CD4-positive, alpha-beta T cell treated with Interleukin-6 at 100 ng/mL for 8 hours (primary cell): Measurements from ENCODE around the gene C10orf143.

ENCODE experiments used
- DNase-seq: peaks from one replicate; pipeline ENCODE4 v3.0.0-alpha.2; 2020; ENCODE audit warnings: mixed read lengths, low spot score

The C10orf143 gene

GRCh38 chr10:130052193-130052592, 58.4 kb downstream of the C10orf143 start:
- no peak for DNase-seq

- no peak for DNase-seq
Measured at GRCh38 chr10:130050721-130051120, 59.9 kb downstream of the C10orf143 start.

DNA sequence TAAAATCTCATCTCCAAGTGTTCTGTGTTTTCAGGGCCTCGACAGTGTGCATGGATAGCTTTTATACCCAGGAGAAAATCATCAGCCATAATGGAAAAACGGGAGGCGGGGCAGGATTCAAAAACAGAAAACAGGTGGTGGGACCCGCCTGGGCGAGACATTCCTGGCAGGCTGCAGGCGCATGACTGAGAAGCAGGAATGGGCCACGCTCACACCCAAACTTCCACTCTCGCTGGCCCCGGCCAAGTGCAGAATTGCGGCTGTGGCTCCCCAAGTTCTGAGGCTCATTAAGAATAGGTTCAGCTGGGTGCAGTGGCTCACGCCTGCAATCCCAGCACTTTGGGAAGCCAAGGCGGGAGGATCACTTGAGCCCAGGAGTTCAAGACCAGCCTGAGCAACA, 60.6 kb downstream of the C10orf143 start:
- no peak for DNase-seq

DNA sequence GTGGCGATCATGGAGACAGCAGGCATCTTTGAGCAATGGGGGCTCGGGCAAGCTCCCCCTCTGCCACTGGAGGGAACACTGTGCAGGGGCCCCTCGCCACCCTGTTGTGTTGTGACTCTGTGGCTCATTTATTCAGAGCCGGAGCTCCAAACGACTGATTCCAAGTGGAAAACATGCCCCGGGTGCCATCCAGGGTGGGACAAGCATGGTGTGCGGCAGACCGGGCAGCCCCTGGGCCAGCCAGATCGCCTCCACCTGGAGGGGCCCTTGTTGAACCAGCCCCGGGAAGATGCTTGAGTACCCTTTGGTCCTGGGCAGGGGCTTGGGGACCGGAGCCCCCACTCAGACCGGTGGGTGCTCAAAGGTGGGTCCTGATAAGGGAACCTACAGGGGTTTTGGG, 61.4 kb downstream of the C10orf143 start:
- no peak for DNase-seq

- DNase-seq: no peak
Measured at GRCh38 chr10:130048081-130048480, 62.5 kb downstream of the C10orf143 start.

- no peak for DNase-seq
Measured at GRCh38 chr10:130047336-130047735, 63.3 kb downstream of the C10orf143 start.

- no peak for DNase-seq
Measured at GRCh38 chr10:130046591-130046990, 64.0 kb downstream of the C10orf143 start.

- no peak for DNase-seq
Measured at GRCh38 chr10:130045801-130046321, 64.8 kb downstream of the C10orf143 start.

DNA sequence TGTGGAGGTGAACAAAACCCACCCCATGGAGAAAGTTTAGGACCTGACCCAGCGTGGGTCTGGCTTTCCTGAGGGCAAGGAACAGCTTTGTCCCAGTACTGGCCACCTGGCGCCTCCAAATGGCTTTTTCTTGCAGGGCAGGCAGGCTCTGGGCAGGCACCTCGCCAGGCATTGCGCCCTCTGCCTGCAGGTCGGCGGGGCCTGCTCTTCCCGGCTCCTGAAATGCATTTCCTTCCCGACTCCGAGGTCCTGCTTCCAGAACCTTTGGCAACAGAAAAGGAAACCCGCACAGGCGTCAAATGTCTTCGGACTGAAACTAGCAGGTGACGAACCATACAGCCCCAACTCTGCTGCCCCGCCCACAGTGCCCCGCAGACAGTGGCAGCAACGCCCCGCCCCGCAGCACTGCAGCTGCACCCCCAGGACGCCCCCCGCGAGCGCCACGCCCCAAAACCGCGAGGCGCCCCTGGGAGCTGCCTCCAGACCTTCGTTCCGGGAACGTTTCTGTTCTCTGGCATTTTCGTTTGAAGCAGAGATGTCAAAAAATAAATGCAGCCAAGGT, 65.5 kb downstream of the C10orf143 start:
- DNase-seq: no peak

GRCh38 chr10:130044067-130045061, 66.3 kb downstream of the C10orf143 start:
- DNase-seq: no peak

DNA sequence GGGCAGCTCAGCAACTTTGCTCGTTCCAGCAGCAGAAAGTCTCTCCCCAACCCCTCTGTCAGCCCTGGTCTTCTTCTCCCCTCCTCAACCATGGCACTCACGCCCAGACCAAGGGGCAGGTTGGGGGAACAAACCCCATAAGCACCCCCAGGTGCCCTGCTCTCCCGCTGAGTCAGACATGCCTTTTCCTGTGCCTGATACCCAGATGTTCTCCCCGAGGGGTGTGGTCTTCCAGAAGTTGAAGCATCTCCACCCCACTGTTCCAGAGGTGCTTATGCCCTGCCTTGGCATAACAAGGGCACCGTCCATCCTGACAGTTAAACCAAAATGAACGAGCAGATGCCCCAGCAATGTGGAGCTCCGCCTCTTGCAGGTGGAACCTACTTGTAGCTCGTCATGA, 67.1 kb downstream of the C10orf143 start:
- DNase-seq: no peak

GRCh38 chr10:130042381-130042780, 68.2 kb downstream of the C10orf143 start:
- DNase-seq: no peak

GRCh38 chr10:130041451-130042371, 68.9 kb downstream of the C10orf143 start:
- no peak for DNase-seq

DNA sequence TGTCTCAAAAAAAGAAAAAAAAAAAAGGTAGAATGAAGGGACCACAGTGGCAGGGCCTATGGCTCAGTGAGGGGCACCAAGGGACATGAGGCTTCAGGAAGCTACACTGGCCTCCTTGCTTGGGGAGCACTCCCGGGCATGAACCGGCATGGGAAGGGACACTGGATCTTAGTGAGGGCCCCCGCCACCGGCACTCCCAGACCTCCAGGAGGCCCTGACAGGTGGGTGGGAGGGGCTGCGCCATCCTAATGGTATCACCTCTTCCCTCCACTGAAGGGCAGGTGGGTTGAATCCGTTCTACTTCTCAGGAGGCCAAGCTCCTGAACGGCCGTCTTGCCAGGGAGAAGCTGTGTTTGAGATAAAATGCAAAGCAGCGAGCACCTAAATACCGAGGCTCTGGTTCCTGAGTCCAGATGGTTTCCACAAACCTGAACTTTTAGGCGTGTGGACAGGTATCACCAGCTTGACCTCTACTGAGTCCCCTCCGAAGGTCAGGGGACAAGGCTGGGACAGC, 69.8 kb downstream of the C10orf143 start:
- DNase-seq: no peak

DNA sequence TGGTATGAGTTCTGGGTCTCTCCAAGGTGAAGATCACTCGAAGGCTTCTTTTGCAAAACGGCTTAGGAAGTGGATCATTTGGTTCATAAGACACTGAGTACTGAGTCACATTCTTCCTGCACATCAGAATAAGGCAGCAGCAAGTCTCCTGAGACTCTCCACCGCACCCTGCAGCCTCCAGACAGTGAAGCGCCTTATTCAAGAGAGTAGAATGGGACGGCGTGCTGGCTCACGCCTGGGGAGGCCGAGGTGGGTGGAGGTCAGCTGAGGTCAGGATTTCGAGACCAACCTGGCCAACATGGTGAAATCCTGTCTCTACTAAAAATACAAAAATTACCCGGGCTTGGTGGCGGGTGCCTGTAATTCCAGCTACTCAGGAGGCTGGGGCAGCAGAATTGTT, 70.3 kb downstream of the C10orf143 start:
- no peak for DNase-seq

DNA sequence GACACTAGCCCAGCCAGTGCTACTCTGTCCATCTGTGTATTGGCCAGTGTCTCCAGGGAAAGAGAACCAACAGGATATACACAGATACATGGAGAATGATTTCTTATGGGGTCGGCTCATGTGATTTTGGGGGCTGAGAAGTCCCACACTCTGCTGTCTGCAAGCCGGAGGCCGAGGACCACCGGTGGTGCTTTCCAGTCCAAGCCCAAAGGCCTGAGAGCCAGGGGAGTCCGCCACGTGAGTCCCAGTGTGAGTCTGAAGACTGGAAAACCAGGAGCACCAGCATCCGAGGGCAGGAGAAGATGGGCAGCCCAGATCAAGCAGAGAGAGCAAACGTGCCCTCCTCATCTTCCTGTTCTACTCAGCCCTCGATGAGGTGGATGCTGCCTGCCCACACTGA, 71.5 kb downstream of the C10orf143 start:
- DNase-seq: no peak

GRCh38 chr10:130038611-130039109, 72.0 kb downstream of the C10orf143 start:
- no peak for DNase-seq

DNA sequence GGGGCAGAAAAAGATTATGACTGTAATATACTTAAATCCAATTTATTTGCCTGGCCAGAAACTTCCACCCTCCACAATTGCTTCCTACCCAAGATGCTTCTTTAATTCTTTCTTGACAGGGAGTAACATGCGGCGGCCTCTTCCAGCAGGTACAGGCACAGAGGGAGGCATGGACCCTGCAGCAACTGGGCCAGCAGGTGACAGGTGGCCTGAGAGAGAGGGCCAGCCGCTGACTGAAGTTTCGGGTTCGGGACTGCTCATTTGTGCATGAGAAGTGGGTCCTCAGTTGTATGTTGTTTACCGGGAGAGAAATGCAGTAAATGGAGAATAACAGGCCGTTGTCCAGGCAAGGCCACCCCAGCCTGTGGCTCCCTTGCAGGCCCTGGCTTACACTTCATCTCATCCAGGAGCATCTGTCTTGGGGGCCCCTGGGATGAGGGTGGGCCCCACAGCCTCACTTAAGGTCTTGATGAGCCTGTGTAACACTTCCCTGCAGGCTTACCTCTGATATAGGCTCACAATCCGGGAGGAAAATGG, 72.5 kb downstream of the C10orf143 start:
- no peak for DNase-seq

DNA sequence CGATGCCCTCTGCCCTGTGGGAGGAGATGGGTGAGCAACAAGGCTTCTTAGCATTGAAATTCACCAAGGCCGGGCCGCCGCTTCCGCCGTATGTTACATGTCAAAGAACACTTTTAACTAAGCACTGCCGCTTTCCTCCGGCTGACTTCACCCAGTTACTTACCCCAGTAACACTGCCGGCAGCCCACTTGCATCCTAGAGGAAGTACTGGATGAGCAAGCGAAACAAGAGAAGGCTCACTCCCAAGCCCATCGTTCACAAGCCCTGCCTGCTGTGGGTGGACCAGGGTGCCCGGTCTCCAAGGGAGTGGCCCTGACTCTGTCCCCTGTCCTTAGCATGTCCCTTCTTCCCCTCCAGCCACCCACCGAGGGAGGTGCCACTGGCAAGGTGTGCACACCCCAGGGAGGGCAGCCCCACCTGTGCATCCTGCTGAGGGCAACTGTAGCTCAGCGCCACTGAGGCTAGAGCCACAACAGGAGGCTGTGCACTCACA, 73.4 kb downstream of the C10orf143 start:
- no peak for DNase-seq

GRCh38 chr10:130036296-130037065, 74.1 kb downstream of the C10orf143 start:
- no peak for DNase-seq
